Embryonic facial prominence (tissue), 1 donor: ENCODE data around the gene MTOR.
A peak's percentile ranks its signal among the peaks of the same experiment; 100 is the strongest.
"Not testable (repeated sequence)": the region's sequence is repeated elsewhere in the genome, so short reads cannot be mapped to it uniquely, and the experiment has no call there.

Experiments used
- DNase-seq: peaks from one replicate; pipeline ENCODE4 v3.0.0-alpha.2; 2016; ENCODE audit errors: extremely low spot score

MTOR gene

DNA sequence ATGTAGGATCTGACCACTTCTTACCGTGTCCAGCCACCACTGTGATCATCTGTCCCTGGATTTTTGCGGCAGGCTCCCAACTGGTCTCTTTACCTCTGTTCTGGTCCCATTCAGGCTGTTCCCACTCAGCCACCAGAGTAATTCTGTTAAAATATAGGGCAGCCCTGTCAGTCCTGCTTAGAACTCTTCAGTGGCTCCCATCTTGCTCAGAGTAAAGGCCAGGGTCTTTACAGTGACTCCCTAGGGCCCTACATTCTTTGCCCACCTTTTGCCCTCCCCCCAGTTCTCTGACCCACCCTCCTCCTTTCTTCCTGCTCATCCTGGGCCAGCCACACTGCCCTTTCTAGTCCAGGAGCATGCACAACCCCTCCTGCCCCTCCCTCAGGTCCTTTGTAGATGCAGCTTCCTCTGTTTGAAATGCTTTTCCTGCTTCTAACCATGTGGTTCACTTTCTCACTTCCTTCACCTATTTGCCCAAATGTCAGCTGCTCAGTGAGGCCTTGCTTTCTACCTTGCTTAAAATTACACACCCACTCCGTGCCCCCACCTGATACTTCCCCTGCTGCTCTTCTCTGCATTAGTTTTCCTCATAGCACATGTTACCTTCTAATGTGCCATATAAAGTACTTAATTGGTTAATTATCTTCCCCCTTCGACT, 18.5 kb upstream of the MTOR start:
- no peak for DNase-seq

DNA sequence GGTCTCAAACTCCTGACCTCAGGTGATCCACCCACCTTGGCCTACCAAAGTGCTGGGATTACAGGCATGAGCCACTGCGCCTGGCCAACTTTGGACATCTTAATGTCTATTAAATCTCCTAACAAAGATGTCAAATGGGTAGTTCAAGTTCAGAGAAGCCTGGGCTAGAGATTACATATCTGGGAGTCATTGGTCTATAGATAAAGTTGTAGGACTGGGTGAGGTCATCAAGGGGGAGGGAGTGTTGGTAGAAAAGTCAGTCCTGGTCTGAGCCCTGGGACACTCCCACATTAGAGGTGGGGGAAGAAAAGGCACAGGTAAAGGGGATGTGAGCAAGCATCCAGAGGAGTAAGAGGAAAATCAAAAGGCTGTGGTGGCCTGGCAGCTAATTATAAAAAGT, 17.3 kb upstream of the MTOR start:
- no peak for DNase-seq

DNA sequence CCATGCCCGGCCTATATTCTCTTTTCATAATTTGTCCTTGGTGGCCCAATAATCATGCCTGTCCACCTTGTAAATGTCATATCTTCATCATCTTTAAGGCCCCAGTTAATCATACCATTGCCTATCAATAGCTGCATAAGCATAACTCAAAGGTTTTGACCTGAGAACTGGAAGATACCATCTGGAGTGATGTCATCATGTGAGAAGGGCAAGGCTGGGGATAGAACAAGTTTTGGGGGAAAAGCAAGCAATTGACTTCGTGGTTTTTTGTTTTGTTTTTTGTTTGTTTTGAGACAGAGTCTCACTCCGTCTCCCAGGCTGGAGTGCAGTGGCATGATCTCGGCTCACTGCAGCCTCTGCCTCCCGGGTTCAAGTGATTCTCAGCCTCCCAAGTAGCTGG, 16.8 kb upstream of the MTOR start:
- DNase-seq: no peak

DNA sequence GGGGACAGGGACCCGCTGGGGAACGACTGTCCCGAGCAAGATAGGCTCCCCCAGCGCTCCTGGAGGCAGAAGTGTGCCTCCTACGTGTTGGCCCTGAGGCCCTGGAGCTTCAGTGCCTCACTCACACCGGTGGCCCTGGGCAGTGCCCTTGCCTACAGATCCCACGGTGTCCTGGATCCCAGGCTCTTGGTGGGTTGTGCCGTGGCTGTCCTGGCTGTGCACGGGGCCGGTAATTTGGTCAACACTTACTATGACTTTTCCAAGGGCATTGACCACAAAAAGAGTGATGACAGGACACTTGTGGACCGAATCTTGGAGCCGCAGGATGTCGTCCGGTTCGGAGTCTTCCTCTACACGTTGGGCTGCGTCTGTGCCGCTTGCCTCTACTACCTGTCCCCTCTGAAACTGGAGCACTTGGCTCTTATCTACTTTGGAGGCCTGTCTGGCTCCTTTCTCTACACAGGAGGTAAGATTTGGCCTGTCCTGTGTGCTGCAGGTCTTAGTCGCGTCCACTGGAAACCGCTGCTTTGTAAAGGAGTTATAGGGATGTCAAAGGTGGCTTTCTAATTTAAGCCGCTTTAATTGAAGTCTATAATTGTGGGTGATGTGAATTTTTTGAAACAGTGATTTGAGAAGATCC, 11.4 kb upstream of the MTOR start:
- no peak for DNase-seq

DNA sequence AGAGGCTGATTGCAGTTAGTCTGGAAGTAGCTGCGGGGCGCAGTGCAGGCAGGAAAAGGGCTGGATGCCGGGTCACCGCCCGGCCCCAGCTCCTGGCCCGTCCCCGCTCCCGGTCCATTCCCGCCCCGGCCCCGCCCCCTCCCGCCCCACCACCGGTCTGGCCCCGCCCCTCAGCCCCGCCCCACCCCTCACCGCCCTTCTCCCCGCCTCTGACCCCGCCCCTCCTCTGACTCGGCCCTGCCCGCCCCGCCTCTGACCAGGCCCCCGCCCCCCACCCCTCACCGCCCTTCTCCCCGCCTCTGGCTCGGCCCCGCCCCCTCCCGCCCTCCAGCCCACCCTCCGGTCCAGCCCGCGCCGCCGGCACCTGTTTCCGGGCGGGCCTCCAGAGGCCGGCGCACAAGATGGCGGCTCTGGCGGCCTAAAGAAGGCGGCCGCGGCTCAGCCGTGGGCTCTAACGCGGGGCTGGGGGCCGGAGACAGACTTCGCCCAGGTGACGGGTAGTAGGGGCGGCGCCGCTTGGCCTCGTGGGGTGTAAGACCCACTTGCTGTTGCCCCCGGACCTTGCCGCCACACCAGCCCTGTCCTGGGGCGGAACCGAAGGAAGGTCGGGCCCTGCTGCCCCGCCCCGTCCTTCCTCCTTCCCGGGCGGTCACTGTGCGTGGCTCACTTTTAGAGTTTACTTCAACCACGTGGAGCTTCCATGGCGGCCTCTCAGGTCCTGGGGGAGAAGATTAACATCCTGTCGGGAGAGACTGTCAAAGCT, 10.7 kb upstream of the MTOR start, which contains the start of gene UBIAD1:
Gene UBIAD1 (plus strand): TSS at position 367 of the 763 bp plus-strand sequence. CDS start 334 bp downstream, at position 701.
- peak; percentile 76 for DNase-seq

DNA sequence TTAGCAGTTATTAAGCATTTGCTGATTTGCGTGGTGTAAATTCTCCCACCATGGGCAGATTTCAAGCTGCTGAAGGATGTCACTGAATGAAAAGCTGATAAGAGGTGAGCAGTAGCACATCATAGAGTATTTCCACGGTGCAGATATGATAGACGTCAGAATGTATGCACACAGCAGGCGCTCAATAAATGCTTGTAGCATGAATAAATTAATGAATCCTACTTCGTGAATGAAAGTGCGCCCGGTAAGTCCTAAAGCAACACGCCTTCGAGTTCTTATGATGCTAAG, 10.1 kb upstream of the MTOR start:
- no peak for DNase-seq

DNA sequence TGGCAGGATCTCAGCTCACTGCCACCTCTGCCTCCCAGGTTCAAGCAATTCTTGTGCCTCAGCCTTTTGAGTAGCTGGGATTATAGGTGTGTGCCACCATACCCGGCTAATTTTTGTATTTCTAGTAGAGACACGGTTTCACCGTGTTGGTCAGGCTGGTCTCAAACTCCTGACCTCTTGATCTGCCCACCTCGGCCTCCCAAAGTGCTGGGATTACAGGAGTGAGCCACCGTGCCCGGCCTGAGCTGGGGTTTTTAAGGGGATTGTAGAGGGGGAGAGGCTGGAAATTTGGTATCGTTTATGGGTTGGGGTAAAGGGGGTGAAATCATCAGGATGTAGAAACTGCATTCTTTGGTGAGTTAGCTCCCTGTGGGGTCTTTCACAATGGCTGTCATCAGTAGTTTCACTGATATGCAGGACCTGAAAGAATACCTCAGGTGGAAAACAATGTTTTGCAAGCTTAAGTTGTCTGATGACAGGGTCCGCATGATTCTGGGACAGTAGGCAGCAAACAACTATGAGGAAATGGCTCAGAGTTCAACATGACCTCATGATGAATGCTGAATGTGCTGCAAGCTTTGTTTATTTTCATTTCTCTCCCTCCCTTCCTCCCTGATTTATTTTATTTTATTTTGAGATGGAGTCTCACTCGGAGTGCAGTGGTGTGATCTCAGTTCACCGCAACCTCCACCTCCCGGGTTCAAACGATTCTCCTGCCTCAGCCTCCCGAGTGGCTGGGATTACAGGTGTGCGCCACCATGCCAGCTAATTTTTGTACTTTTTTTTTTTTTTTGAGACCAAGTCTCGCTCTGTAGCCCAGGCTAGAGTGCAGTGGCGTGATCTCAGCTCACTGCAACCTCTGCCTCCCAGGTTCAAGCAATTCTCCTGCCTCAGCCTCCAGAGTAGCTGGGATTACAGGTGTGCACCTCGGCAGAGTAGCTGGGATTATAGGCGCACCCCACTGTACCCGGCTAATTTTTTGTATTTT, 5.3 kb upstream of the MTOR start:
- not testable (repeated sequence) for DNase-seq

DNA sequence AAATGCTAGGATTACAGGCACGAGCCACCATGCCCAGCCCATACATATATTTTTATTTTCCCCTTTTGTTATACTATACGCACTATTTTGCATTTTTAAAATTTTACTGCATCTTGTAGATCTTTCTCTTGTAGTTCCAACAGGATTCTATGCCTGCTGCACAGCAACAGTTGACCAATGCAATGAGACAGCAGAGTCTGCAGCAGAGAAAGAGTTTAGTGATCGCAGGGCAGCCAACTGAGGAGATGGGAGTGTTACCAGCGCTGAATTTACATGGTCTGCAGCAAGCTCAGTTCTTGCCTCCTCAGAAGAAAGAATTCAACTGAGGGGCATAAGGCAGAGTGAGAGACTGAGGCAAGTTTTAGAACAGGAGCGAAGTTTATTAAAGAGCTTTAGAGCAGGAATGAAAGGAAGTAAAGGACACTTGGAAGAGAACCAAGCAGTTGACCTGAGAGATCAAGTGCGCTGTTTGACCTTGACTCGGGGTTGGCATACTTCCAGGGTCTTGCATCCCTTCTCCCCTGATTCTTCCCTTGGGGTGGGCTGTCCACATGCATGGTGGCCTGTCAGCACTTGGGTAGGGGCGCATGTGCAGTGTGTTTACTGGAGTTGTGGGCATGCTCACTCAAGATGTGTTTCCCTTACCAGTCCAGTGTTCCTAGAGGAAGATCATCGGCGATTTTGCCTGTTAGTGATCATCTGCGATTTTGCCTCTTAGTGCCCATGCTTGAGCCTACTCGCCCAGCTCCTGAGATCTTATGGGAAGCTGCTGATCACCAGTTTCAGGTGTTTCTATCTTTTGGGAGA, 4.1 kb upstream of the MTOR start:
- no peak for DNase-seq

DNA sequence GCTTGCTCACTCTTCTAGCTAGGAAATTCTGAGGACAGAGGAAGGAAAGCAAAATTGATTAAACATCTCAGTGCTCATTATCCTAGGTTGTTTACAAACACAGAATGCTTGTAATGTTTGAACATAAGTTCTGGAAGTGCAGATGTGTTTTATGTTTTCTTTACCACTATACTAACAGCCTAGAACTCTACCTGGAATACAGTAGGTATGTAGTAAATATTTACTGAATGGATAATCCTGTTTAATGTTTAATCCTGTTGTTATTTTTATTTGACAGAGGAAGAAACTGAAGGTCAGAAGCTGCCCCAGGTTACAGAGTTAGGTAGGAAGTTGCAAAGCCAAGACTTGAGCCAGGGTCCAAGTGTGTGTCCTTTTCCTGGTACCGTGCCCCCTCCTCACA, 6.1 kb downstream of the MTOR start:
- DNase-seq: no peak

DNA sequence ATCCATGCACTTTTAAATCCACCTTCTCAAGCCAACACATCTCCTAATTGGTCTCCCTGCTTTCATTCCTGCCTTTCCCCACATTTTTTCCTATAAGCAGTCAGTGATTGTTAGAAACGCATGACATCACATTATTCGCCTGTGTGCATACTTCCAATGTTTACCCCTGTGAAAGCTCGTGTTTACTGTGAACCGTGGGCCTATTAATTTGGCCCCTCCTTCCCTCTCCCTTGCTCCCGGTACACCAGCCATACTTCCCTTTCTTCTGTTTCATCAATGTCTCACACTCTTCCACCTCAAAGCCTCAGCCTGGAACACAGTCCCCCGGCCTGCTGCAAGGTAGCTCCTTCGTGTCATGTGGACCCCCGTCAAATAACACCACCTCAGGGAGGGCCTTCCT, 9.1 kb downstream of the MTOR start:
- no peak for DNase-seq

DNA sequence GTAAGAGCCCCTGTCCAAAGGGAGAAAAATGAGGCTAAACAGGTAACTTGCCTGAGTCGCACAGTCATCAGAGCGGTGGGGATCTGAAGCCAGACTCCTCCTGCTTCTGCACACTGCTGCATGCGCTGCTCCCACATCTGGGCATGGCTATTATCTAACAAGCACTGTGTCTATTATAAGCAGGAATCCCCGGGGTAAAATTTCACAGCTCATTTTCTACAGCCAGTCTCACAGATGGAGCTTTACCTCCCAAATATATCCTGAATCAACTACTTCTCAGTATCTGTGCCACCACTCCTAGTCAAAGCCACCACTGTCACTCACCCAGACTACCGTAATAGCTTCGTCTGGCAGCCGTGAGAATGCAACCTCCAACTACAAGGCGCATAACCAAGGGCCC, 9.8 kb downstream of the MTOR start:
- no peak for DNase-seq

DNA sequence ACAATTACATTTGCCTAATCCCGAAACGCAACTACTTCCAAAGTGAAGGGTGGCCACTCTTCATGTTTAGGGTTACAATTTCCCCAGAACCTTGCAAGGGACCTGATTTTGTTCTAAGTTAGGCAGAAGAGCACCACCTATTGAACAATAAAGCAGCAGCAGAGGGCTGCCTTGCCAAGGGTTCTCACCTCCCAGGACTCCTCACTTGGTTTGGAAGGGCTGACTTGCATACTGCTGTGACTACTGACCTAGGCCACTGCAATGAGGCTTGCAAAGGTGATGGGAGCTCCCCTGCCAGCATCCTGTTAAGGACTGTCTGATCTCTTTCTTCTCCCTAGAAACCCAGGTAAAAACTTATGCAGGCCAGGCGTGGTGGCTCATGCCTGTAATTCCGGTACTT, 14.2 kb downstream of the MTOR start:
- DNase-seq: no peak

DNA sequence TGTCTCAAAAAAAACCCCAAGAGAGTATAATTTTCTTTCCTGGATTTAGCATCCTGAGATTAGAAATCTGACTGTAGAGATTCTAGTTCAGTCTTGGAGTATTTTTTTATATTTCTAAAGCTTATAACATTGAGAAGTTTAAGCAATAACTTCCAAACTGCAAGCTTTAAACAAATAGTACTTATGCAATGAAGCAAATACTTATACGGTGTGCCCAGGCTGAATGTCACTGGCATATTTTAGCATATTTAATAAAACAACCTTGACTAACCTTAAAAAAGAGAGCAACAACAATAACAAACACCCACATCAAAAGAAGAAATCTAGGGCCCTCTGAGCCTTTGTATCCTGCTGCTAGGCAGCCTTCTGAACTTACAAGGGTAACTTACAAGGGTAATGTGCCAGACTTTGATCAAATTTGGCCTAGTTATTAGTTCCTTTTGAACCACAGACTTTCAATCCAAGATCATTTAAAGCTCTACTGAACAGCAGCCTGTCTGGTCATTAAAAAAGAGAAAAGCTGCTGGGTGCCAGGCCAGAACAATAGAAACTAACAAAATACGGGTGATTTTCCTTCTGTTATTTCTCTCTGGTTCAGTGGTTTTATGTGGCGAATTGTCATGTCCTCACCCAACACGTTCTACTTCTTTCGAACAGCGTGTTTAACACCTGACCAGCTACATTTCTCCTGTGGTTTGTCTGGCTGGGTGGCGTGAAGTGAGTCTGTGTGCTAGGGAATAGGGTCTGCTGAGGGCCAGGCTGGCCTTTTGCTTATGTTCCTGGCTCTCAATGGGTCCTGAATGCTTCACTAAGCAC, 16.2 kb downstream of the MTOR start:
- no peak for DNase-seq

DNA sequence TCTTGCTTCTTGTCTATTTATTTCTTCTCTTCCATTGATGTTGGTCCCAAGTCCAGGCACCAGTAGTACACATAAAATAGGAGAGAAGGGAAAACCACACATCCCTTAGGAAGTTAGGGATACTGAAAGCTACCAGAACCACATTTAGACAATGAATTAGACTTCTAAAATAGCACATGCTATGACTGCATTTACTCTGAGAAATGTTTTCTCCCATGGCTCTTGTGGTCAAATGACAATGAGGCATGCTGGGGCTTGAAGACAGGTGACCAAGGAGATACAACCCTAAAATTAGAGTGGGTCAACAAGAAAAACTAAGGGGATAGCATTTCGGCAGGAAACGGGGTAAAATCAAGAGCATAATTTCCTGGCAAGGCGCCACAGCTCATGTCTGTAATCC, 17.1 kb downstream of the MTOR start:
- no peak for DNase-seq

DNA sequence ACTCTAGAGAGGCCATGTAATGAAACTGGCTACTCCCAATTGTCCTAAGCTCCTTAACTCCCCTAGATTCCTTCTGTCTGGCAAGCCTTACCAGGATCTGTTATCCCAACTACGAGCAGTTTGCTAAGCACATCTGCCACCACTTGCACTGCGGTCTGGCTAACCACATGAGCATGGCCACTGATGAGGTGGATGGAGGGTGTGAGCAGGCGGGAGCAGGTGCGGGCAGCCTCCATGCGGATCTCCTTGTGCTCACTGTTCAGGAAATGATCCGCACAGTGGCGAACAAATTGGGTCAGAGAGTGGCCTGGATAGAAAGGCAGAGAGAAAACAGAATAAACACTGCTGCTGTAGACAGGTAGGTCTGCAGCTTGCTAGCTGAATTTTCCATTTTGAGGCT, 24.0 kb downstream of the MTOR start:
- DNase-seq: no peak

DNA sequence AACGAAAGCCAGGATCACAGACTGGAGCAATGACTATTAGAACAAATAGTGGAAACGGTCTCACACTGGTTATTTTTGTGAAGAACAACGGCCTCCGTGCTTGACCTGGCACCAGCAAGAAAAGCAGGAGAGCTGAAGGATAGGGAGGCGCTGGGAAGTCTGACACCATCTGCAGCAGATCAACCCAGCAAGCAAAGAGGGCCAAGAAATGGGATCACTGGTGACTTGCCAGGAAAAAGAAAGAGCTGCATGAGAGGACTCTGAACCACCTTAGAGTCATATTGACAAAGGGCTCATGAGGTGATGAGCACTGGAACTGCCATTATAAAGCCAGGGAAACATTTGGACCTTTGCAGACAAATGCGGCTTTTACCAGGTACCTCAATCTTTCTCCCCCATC, 25.0 kb downstream of the MTOR start:
- no peak for DNase-seq

DNA sequence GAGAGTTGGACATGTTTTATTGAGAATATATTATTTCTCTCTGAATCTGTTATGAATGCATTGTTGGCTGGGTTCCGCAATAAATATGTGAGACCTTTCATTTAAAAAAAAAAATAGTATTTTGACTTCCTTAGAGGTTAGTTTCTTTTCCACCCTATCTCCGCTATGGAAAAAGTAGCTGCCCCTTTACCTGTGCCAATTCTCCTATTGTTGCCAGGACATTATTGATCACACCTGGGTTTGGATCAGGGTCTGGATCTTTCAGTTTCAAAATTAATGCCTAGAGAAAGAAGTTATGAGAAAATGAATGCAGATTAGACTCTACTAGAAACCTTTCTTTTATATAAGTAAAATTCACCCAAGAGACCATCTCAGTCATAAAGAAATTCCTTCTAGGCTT, 29.1 kb downstream of the MTOR start:
- DNase-seq: no peak

DNA sequence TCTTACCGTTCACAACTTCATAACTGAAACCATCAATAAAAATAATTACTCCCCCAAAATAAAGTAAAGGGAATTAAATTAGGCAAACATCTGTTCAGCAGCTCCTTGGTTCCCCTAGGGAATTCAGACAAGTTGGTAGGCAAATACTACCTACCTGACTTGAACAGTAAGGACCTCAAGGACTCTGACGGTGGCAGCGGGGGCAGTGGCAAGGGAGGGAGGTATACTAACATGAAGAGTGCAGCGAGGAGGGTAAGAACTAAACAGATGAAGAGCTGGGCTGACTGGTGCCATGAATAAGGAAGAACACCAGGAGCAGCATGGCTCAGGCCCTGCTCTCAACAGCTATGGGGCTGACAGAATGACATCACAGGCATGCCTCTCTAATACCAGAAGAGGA, 33.1 kb downstream of the MTOR start:
- DNase-seq: no peak

DNA sequence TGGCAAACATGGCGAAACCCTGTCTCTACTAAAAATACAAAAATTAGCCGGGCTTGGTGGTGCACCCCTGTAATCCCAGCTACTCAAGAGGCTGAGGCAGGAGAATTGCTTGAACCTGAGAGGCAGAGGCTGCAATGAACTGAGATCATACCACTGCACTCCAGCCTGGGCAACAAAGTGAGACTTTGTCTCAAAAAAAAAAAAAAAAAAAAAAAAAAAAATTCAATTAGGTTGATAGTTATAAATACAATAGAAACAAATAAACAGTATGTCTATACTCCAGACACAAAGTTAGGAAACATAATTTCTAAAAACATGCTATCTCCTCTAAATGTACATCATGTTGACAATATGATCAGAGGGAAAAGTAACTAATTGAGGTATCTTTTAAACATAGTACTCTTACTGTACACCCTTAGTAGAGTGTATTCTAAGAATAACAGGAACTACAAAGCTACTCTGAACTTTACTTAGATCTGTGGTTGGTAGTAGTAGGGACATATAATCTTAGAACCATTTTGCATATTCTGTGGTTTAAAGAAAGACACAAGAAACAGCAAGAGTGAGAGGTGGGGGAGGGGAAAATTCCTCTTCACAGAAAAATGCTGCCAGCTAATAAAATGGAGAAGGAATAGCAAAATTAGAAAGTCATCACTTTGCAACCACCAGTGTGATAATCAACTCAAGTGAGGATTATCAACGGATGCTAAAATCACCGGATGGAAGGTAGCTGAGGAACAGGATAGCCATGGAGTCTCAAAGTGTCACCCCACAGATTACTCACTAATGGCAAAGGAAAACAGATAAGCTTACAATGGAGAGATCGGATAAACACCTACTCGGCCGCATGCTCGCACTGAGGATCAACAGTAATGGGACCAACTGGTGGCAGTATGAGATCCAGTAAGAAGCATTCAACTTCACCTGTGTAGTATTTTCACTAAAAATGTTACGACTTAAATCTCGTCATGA, 35.0 kb downstream of the MTOR start:
- DNase-seq: no peak
